Choroid plexus epithelial cell (primary cell): Measurements from ENCODE around the gene RPS6KA2.

Source experiments
- DNase-seq: peaks from one replicate; pipeline ENCODE4 v3.0.0-alpha.2; 2010; ENCODE audit warnings: low read depth
- H3K4me3 ChIP-seq: 2 replicates; pipeline ENCODE4 v1.5.1; 2011; ENCODE audit warnings: low read depth, mild to moderate bottlenecking, control low read depth, low read length, moderate library complexity
- CTCF ChIP-seq: conservative IDR thresholded peaks from 2 replicates; pipeline ENCODE4 v1.5.1; 2011; ENCODE audit warnings: low read depth, mild to moderate bottlenecking, control low read depth, inconsistent platforms, low read length, moderate library complexity

The RPS6KA2 gene

GRCh38 chr6:166615059-166615770 lies 11.8 kb downstream of the RPS6KA2 start:
- peak; percentile 72 for DNase-seq
- TF ChIP-seq CTCF: no peak
- no peak overlapping the region for H3K4me3 ChIP-seq

- no peak overlapping the region for H3K4me3 ChIP-seq
- peak; percentile 11 for TF ChIP-seq CTCF
- no peak for DNase-seq
These were observed 12.5 kb downstream of the RPS6KA2 start for GRCh38 chr6:166614589-166614988.

GRCh38 chr6:166614171-166614583 lies 12.9 kb downstream of the RPS6KA2 start:
- TF ChIP-seq CTCF: no peak
- no peak for DNase-seq
- H3K4me3 ChIP-seq: no peak overlapping the region

- TF ChIP-seq CTCF: no peak
- no peak for DNase-seq
- H3K4me3 ChIP-seq: no peak overlapping the region
These were observed 14.0 kb downstream of the RPS6KA2 start for GRCh38 chr6:166613027-166613426.

GRCh38 chr6:166612471-166612881 lies 14.6 kb downstream of the RPS6KA2 start:
- no peak for TF ChIP-seq CTCF
- no peak for DNase-seq
- H3K4me3 ChIP-seq: no peak overlapping the region

- H3K4me3 ChIP-seq: no peak overlapping the region
- DNase-seq: no peak
- TF ChIP-seq CTCF: no peak
These were observed 15.4 kb downstream of the RPS6KA2 start for GRCh38 chr6:166611631-166612030.

- no peak for TF ChIP-seq CTCF
- no peak overlapping the region for H3K4me3 ChIP-seq
- DNase-seq: no peak
These were observed 17.0 kb downstream of the RPS6KA2 start for GRCh38 chr6:166610069-166610468.
